HepG2 (cell line): ENCODE results near the gene RLN3. TPM values are rescaled to one million over a fixed set of nuclear protein-coding genes. Genes with fewer than 3 reads are reported as not detected.
A peak's percentile ranks its signal among the peaks of the same experiment; 100 is the strongest.

Experiments
- ATAC-seq: fragments of 200-7000 bp; cut with Tn5 transposase; 3 replicates; pipeline ENCODE4 v1.9.1; 2020; ENCODE audit warnings: mild to moderate bottlenecking, moderate library complexity
- BruUV-seq: library from RNA; stranded (reverse); fragments of 400-500 nt; replicated peaks from 2 replicates; lab custom pipeline; 2021; lab: Mats Ljungman, UMichigan
- CTCF ChIA-PET: fragments of 300-600 bp; formaldehyde crosslinking; extraction: SDS; loops from one replicate; lab custom pipeline; 2021; ENCODE audit warnings: low total read pairs, inconsistent platforms, low intra/inter-chr PET ratio; lab: Yijun Ruan, JAX
- POLR2A ChIA-PET: fragments of 350-600 bp; sonication (Branson Sonifier 250); formaldehyde crosslinking; loops from one replicate; lab custom pipeline; 2020; ENCODE audit warnings: antibody characterized with exemption, inconsistent platforms; lab: Yijun Ruan, JAX
- DNase-seq: peaks from one replicate; pipeline ENCODE4 v3.0.0-alpha.2; 2015; ENCODE audit warnings: low spot score
- FAIRE-seq: peaks from 3 replicates; lab custom pipeline; 2011; peaks lifted over from hg19 to GRCh38; lab: Jason Lieb, UNC
- H2AFZ ChIP-seq: one replicate; pipeline ENCODE4 v1.6.1; 2011; ENCODE audit warnings: low read length, inconsistent platforms
- H3K27ac ChIP-seq: fragments of 300-600 bp; 3 replicates; pipeline ENCODE4 v1.8.0; 2011; ENCODE audit warnings: mixed run types, mild to moderate bottlenecking, mixed read lengths, low read length, inconsistent platforms; ENCODE audit not compliant: insufficient read depth; ENCODE audit errors: extremely low read length
- H3K27me3 ChIP-seq, 2 experiments: fragments of 200-600 bp in 1 of 2; 2 replicates in 1 of 2; 3 replicates in 1 of 2; pipeline versions ENCODE4 v1.6.0 to v1.8.0; 2011; ENCODE audit warnings: low read length in 2 of 2, mild to moderate bottlenecking in 2 of 2, moderate library complexity in 2 of 2, inconsistent platforms in 1 of 2; ENCODE audit not compliant: insufficient read depth in 2 of 2, control insufficient read depth in 1 of 2
- H3K36me3 ChIP-seq, 2 experiments: fragments of 200-600 bp in 1 of 2; replicated peaks in 1 of 2; 2 replicates in 1 of 2; 3 replicates in 1 of 2; pipeline versions ENCODE4 v1.5.1 to v1.8.0; 2011; ENCODE audit warnings: low read length in 2 of 2, inconsistent platforms in 1 of 2; ENCODE audit not compliant: insufficient read depth in 2 of 2, control insufficient read depth in 1 of 2
- H3K4me1 ChIP-seq: 2 replicates; pipeline ENCODE4 v1.5.1; 2012; ENCODE audit warnings: low read length, inconsistent platforms; ENCODE audit not compliant: insufficient read depth
- H3K4me2 ChIP-seq: 2 replicates; pipeline ENCODE4 v1.6.0; 2011; ENCODE audit warnings: low read depth, low read length, inconsistent platforms
- H3K4me3 ChIP-seq, 3 experiments: fragments of 200-600 bp in 1 of 3; sonication (generic), shearing (Covaris generic) in 1 of 3; replicated peaks in 1 of 3; 2 replicates each; pipeline ENCODE4 v1.5.1; 2011 to 2016; ENCODE audit warnings: low read length in 3 of 3, inconsistent platforms in 2 of 3, low read depth in 2 of 3, mild to moderate bottlenecking in 2 of 3, control low read depth in 1 of 3, mixed read lengths in 1 of 3; ENCODE audit not compliant: insufficient read depth in 1 of 3
- H3K79me2 ChIP-seq: one replicate; pipeline ENCODE4 v1.6.1; 2011; ENCODE audit warnings: low read length, inconsistent platforms; ENCODE audit not compliant: insufficient read depth
- H3K9ac ChIP-seq: 2 replicates; pipeline ENCODE4 v1.6.0; 2011; ENCODE audit warnings: mild to moderate bottlenecking, low read depth, low read length, inconsistent platforms; ENCODE audit not compliant: insufficient read depth
- H3K9me3 ChIP-seq: 2 replicates; pipeline ENCODE4 v1.5.1; 2012; ENCODE audit warnings: mild to moderate bottlenecking, low read length
- H4K20me1 ChIP-seq: 2 replicates; pipeline ENCODE4 v1.6.0; 2011; ENCODE audit warnings: inconsistent platforms, mild to moderate bottlenecking, low read length, moderate library complexity; ENCODE audit not compliant: insufficient read depth
- CHD4 ChIP-seq: fragments of 200-600 bp; sonication (generic); IDR thresholded peaks from 2 replicates; pipeline ENCODE4 v1.7.0; 2017; ENCODE audit warnings: mild to moderate bottlenecking, low read length, borderline replicate concordance
- DPF2 ChIP-seq: sonication (generic); formaldehyde crosslinking; IDR thresholded peaks from 2 replicates; pipeline ENCODE4 v1.4.0; 2020; ENCODE audit warnings: mild to moderate bottlenecking, low read depth, missing genetic modification reagents, borderline replicate concordance
- EED ChIP-seq: sonication (generic); formaldehyde crosslinking; IDR thresholded peaks from 2 replicates; pipeline ENCODE4 v1.5.0; 2020; ENCODE audit warnings: mild to moderate bottlenecking, missing genetic modification reagents
- GABPA ChIP-seq, 2 experiments: IDR thresholded peaks; 2 replicates each; pipeline ENCODE4 v1.6.1; 2011 to 2016; ENCODE audit warnings: low read depth in 2 of 2, low read length in 1 of 2, missing biosample characterization in 1 of 2, missing genetic modification characterization in 1 of 2
- GTF3A ChIP-seq: sonication (generic); formaldehyde crosslinking; conservative IDR thresholded peaks from 2 replicates; pipeline ENCODE4 v1.4.0; 2020; ENCODE audit warnings: mild to moderate bottlenecking, missing genetic modification reagents
- KAT8 ChIP-seq: IDR thresholded peaks from 2 replicates; pipeline ENCODE4 v1.6.1; 2016; ENCODE audit warnings: missing genetic modification reagents, missing compliant biosample characterization
- NFKB2 ChIP-seq: sonication (generic); formaldehyde crosslinking; IDR thresholded peaks from 2 replicates; pipeline ENCODE4 v1.4.0; 2020; ENCODE audit warnings: missing genetic modification reagents, borderline replicate concordance
- NR2F6 ChIP-seq, 2 experiments: IDR thresholded peaks; 2 replicates each; pipeline ENCODE4 v1.6.1; 2016; ENCODE audit warnings: antibody characterized with exemption in 1 of 2, mild to moderate bottlenecking in 1 of 2
- PCBP2 ChIP-seq: fragments of 200-400 bp; formaldehyde crosslinking; optimal IDR thresholded peaks from 2 replicates; pipeline ENCODE3; 2018; ENCODE audit warnings: low read length, low read depth; ENCODE audit not compliant: poor library complexity, severe bottlenecking
- SALL1 ChIP-seq: sonication (generic); formaldehyde crosslinking; IDR thresholded peaks from 2 replicates; pipeline ENCODE4 v1.8.0; 2022; ENCODE audit warnings: mild to moderate bottlenecking, missing genetic modification reagents
- ZBTB42 ChIP-seq: sonication (generic); formaldehyde crosslinking; IDR thresholded peaks from 2 replicates; pipeline ENCODE4 v1.5.0; 2020; ENCODE audit warnings: mild to moderate bottlenecking, missing genetic modification reagents
- ZC3H4 ChIP-seq: sonication (generic); formaldehyde crosslinking; IDR thresholded peaks from 2 replicates; pipeline ENCODE4 v1.4.0; 2020; ENCODE audit warnings: missing genetic modification reagents, borderline replicate concordance
- ZNF225 ChIP-seq: sonication (generic); formaldehyde crosslinking; IDR thresholded peaks from 2 replicates; pipeline ENCODE4 v1.4.0; 2020; ENCODE audit warnings: mild to moderate bottlenecking, missing genetic modification reagents
- ZNF337 ChIP-seq: sonication (generic); formaldehyde crosslinking; IDR thresholded peaks from 2 replicates; pipeline ENCODE4 v1.5.1; 2020; ENCODE audit warnings: missing genetic modification reagents, low read depth, mild to moderate bottlenecking, borderline replicate concordance
- ZNF558 ChIP-seq: sonication (generic); formaldehyde crosslinking; IDR thresholded peaks from 2 replicates; pipeline ENCODE4 v1.9.0; 2022; ENCODE audit warnings: mild to moderate bottlenecking, missing genetic modification reagents, borderline replicate concordance
- ZNF572 ChIP-seq: sonication (generic); formaldehyde crosslinking; IDR thresholded peaks from 2 replicates; pipeline ENCODE4 v1.5.1; 2020; ENCODE audit warnings: mild to moderate bottlenecking, missing genetic modification reagents
- ZNF761 ChIP-seq: sonication (generic); formaldehyde crosslinking; conservative IDR thresholded peaks from 2 replicates; pipeline ENCODE4 v1.4.0; 2020; ENCODE audit warnings: mild to moderate bottlenecking, missing genetic modification reagents
- ZSCAN22 ChIP-seq: sonication (generic); formaldehyde crosslinking; IDR thresholded peaks from 2 replicates; pipeline ENCODE4 v1.4.0; 2020; ENCODE audit warnings: mild to moderate bottlenecking, missing genetic modification reagents
- ZSCAN25 ChIP-seq: sonication (generic); formaldehyde crosslinking; IDR thresholded peaks from 2 replicates; pipeline ENCODE4 v1.8.0; 2022; ENCODE audit warnings: mild to moderate bottlenecking, missing genetic modification reagents
- WGBS: methylation state at CpG from one replicate; pipeline ENCODE4 v1.1.6; 2017; ENCODE audit warnings: low lambda C conversion rate; 5-methylcytosine and 5-hydroxymethylcytosine counted together
- in situ Hi-C: cut with HindIII; loops from 2 replicates; pipeline ENCODE4 v1.10.0; 2017; ENCODE audit warnings: low pct_unique_long_range_greater_than_20kb; ENCODE audit not compliant: extremely low pct_ligation_motif_present
- intact Hi-C: fragments of 100-400 bp; cut with micrococcal nuclease; formaldehyde crosslinking; loops from one replicate; pipeline ENCODE4 v1.10.0; 2022; ENCODE audit not compliant: unreplicated experiment
- polyA plus RNA-seq, 8 experiments: library from polyadenylated mRNA; depleted of rRNA in 3 of 8; stranded (reverse) in 7 of 8; unstranded in 1 of 8; fragments of >200 nt; fragmentation: Illumina TruSeq in 4 of 8; extraction: Trizol in 4 of 8; gene quantifications; 2 replicates each; pipeline versions ENCODE4 v1.2.1 to v1.2.3, GENCODE V29; 2011 to 2016; ENCODE audit warnings: low read depth in 4 of 8, missing spikeins in 1 of 8, mixed read lengths in 1 of 8; ENCODE audit not compliant: insufficient read depth in 1 of 8
- total RNA-seq, 5 experiments: library from RNA; depleted of rRNA; stranded (reverse); fragments of >200 nt; fragmentation: Illumina TruSeq; extraction: Trizol; gene quantifications; 2 replicates each; pipeline ENCODE4 v1.2.3, GENCODE V29; 2016; ENCODE audit warnings: low read depth in 1 of 5
- TF ChIP-seq, protein P1 (sequence below): sonication (generic); formaldehyde crosslinking; IDR thresholded peaks from 2 replicates; pipeline ENCODE4 v1.5.1; 2020; ENCODE audit warnings: mild to moderate bottlenecking, moderate library complexity, missing genetic modification reagents
- TF ChIP-seq, protein P2 (sequence below): sonication (generic); formaldehyde crosslinking; IDR thresholded peaks from 2 replicates; pipeline ENCODE4 v1.5.0; 2020; ENCODE audit warnings: missing genetic modification reagents

The RLN3 gene
- total and polyA plus RNA-seq, 2 of the 13 experiments (the other 11 are each of a cell fraction or from before 2014, with no cell fraction given), result not detected

DNA sequence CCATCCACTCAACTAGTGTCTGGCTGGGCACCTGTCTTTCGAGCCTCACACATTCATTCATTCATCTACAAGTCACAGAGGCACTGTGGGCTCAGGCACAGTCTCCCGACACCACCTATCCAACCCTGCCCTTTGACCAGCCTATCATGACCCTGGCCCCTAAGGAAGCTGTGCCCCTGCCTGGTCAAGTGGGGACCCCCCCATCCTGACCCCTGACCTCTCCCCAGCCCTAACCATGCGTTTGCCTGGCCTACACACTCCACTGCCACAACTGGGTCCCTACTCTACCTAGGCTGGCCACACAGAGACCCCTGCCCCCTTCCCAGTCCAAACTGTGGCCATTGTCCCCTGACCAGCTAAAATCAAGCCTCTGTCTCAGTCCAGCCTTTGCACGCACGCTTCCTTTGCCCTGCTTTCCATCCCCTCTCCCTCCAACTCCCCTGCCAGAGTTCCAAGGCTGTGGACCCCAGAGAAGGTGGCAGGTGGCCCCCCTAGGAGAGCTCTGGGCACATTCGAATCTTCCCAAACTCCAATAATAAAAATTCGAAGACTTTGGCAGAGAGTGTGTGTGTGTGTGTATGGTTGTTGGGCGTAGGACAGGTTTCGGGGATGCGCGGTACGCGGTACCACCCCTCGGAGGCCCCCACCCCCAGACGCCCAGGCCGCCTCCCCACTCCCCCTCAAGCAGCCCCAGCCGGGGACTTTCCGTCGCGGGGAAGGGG is 3.2 kb downstream of the RLN3 start:
- no TSS peak for BruUV-seq
- POLR2A ChIA-PET, result interaction anchor here (1.0 to 1.5 kb wide), 5 partner anchors 22 to 284 kb away, joined by 3 to 5 read pairs (median 3); partner anchors contain the start of gene MISP3
- FAIRE-seq (no peak), DNase-seq (no peak), ATAC-seq (peak; percentile 47)
- H3K9ac ChIP-seq, result peak overlapping the region; percentile 68; the same call in 1 of the 2 replicates
- H3K4me3 ChIP-seq, result peak overlapping the region; percentile 62 to 80 (median 76)
- H3K27me3 ChIP-seq, result peaks cover 0 to 19% of the 10 kb centered on the region in 2 experiments; a peak in 4 of 5 replicates
- WGBS, result 24% methylated on average over 7 of the region's 20 CpGs
- no peaks in the 10 kb centered on the region for H3K36me3 ChIP-seq
- H3K79me2 ChIP-seq, result no peaks in the 10 kb centered on the region
- in situ Hi-C loops (no loop called here), intact Hi-C loops (no loop called here)
- H3K4me2 ChIP-seq, result peak overlapping the region; percentile 86
- H2AFZ ChIP-seq, result no peak overlapping the region
- peaks cover 23% of the 10 kb centered on the region for H3K4me1 ChIP-seq
- H4K20me1 ChIP-seq, result no peaks in the 10 kb centered on the region
- no peaks in the 10 kb centered on the region for H3K9me3 ChIP-seq
- CTCF ChIA-PET, result no interaction called here
- no peak overlapping the region for H3K27ac ChIP-seq
- TF ChIP-seq ZNF558 (CRISPR knock-in tag), result 0 out of 2 replicates have a peak, but pooled peaks have one; percentile 24
- TF ChIP-seq NFKB2, result no peak
- TF ChIP-seq ZNF761 (CRISPR knock-in tag), result no peak
- TF ChIP-seq KAT8, result no peak
- TF ChIP-seq DPF2 (CRISPR knock-in tag), result no peak
- no peak for TF ChIP-seq ZNF337 (CRISPR knock-in tag)
- no peak for TF ChIP-seq GABPA (IDR thresholded peaks at IDR 0.05; ENCODE audit: low read depth, low read length)
- no peak for TF ChIP-seq GABPA (CRISPR knock-in tag; IDR thresholded peaks at IDR 0.05; ENCODE audit: low read depth)
- 0 out of 2 replicates have a peak, but pooled peaks have one; percentile 56 for TF ChIP-seq ZNF572 (CRISPR knock-in tag)
- no peak for TF ChIP-seq CHD4
- TF ChIP-seq GTF3A (CRISPR knock-in tag), result no peak
- 0 out of 2 replicates have a peak, but pooled peaks have one; percentile 22 for TF ChIP-seq ZNF225 (CRISPR knock-in tag)
- TF ChIP-seq, protein P1, sequence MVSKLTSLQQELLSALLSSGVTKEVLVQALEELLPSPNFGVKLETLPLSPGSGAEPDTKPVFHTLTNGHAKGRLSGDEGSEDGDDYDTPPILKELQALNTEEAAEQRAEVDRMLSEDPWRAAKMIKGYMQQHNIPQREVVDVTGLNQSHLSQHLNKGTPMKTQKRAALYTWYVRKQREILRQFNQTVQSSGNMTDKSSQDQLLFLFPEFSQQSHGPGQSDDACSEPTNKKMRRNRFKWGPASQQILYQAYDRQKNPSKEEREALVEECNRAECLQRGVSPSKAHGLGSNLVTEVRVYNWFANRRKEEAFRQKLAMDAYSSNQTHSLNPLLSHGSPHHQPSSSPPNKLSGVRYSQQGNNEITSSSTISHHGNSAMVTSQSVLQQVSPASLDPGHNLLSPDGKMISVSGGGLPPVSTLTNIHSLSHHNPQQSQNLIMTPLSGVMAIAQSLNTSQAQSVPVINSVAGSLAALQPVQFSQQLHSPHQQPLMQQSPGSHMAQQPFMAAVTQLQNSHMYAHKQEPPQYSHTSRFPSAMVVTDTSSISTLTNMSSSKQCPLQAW (CRISPR knock-in tag), result peak; percentile 35; the same call in 1 of the 2 replicates
- 0 out of 2 replicates have a peak, but pooled peaks have one; percentile 5 for TF ChIP-seq ZSCAN25
- no peak for TF ChIP-seq PCBP2
- TF ChIP-seq, protein P2, sequence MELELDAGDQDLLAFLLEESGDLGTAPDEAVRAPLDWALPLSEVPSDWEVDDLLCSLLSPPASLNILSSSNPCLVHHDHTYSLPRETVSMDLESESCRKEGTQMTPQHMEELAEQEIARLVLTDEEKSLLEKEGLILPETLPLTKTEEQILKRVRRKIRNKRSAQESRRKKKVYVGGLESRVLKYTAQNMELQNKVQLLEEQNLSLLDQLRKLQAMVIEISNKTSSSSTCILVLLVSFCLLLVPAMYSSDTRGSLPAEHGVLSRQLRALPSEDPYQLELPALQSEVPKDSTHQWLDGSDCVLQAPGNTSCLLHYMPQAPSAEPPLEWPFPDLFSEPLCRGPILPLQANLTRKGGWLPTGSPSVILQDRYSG (CRISPR knock-in tag), result no peak
- TF ChIP-seq ZBTB42 (CRISPR knock-in tag), result no peak
- 0 out of 2 replicates have a peak, but pooled peaks have one; percentile 33 for TF ChIP-seq SALL1
- no peak for TF ChIP-seq EED
- TF ChIP-seq ZSCAN22 (CRISPR knock-in tag), result no peak
- peak; percentile 66; the same call in 1 of the 2 replicates for TF ChIP-seq NR2F6 (IDR thresholded peaks at IDR 0.05)
- no peak for TF ChIP-seq NR2F6 (CRISPR knock-in tag; IDR thresholded peaks at IDR 0.05)
- TF ChIP-seq ZC3H4 (CRISPR knock-in tag), result no peak
